HFFc6 (cell line): ENCODE results near the gene TBC1D9. TPM values are rescaled to one million over a fixed set of nuclear protein-coding genes. Genes with fewer than 3 reads are reported as not detected.

Experiments used
- DNase-seq: peaks from one replicate; pipeline ENCODE4 v3.0.0-alpha.2; 2018
- H3K27ac Mint-ChIP-seq: 2 replicates; pipeline ENCODE4 v1.8.0; 2020; ENCODE audit warnings: mild to moderate bottlenecking, mixed read lengths
- H3K27me3 Mint-ChIP-seq: 2 replicates; pipeline ENCODE4 v1.8.0; 2021; ENCODE audit warnings: mild to moderate bottlenecking, moderate library complexity, mixed read lengths; ENCODE audit not compliant: insufficient read depth
- H3K36me3 Mint-ChIP-seq: 2 replicates; pipeline ENCODE4 v1.8.0; 2021; ENCODE audit warnings: low read depth, mixed read lengths
- H3K4me1 Mint-ChIP-seq: 2 replicates; pipeline ENCODE4 v1.8.0; 2020; ENCODE audit warnings: low read depth, mixed read lengths
- H3K4me3 Mint-ChIP-seq: 2 replicates; pipeline ENCODE4 v1.8.0; 2020; ENCODE audit warnings: mild to moderate bottlenecking, moderate library complexity, mixed read lengths
- H3K9me3 Mint-ChIP-seq: 2 replicates; pipeline ENCODE4 v1.8.0; 2020; ENCODE audit warnings: mild to moderate bottlenecking, mixed read lengths
- total RNA-seq, 6 experiments: library from RNA; stranded (reverse); fragmentation: NEBNext Ultra II Directional; extraction: Animal tissue kit (Norgen Biotek cat#: 25700); gene quantifications; 2 replicates in 1 of 6; 3 replicates in 5 of 6; pipeline ENCODE4 v1.2.3, GENCODE V29; 2021
- TF ChIP-seq, protein P1 (sequence below): fragments of 200-600 bp; sonication (generic); IDR thresholded peaks from 2 replicates; pipeline ENCODE4 v1.5.0; 2021; ENCODE audit warnings: antibody characterized with exemption, mild to moderate bottlenecking

TBC1D9 gene
- total RNA-seq, 6 experiments from 2014 or later: 16.3 to 18.8 (median 18.1) TPM

DNA sequence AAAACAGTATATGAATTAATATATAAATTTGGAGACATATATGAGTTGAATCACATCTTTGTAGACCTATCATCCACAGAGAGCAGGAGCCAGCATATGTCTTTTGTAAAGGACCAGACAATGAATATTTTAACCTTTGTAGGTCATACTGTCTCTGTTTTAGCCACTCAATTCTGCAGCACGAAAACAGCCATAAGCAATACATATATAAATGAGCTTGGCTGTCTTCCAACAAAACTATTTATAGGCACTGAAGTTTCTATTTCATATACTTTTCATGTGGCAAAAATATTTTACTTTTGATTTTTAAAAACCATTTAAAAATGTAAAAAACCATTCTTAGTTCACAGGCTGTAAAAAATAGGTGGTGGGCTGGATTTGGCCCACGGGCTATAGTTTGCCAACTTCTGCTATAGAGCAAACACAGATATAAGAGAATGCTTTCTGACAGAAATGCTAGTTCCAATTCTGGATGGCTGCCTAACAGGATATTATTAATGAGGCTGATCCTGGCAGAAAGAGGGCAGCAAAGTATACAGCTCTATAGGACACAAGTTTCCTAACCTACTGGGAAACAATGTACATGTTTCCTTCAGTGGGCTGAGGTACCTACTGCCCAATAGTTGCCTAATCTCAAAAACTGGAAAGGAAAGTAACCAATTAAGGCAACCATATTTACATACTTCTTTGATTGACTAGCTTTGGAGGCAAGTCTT, 129.4 kb downstream of the TBC1D9 start:
- H3K27me3 Mint-ChIP-seq: peaks cover 4% of the 10 kb centered on the region; the same call in 1 of the 2 replicates
- H3K4me3 Mint-ChIP-seq: no peak overlapping the region
- H3K36me3 Mint-ChIP-seq: peaks cover 8% of the 10 kb centered on the region; the same call in 1 of the 2 replicates
- DNase-seq: peak; percentile 19
- peak overlapping the region; percentile 30; the same call in 1 of the 2 replicates for H3K27ac Mint-ChIP-seq
- H3K4me1 Mint-ChIP-seq: no peaks in the 10 kb centered on the region
- TF ChIP-seq, protein P1, sequence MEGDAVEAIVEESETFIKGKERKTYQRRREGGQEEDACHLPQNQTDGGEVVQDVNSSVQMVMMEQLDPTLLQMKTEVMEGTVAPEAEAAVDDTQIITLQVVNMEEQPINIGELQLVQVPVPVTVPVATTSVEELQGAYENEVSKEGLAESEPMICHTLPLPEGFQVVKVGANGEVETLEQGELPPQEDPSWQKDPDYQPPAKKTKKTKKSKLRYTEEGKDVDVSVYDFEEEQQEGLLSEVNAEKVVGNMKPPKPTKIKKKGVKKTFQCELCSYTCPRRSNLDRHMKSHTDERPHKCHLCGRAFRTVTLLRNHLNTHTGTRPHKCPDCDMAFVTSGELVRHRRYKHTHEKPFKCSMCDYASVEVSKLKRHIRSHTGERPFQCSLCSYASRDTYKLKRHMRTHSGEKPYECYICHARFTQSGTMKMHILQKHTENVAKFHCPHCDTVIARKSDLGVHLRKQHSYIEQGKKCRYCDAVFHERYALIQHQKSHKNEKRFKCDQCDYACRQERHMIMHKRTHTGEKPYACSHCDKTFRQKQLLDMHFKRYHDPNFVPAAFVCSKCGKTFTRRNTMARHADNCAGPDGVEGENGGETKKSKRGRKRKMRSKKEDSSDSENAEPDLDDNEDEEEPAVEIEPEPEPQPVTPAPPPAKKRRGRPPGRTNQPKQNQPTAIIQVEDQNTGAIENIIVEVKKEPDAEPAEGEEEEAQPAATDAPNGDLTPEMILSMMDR: peak; percentile 49; the same call in 1 of the 2 replicates
- H3K9me3 Mint-ChIP-seq: no peaks in the 10 kb centered on the region

DNA sequence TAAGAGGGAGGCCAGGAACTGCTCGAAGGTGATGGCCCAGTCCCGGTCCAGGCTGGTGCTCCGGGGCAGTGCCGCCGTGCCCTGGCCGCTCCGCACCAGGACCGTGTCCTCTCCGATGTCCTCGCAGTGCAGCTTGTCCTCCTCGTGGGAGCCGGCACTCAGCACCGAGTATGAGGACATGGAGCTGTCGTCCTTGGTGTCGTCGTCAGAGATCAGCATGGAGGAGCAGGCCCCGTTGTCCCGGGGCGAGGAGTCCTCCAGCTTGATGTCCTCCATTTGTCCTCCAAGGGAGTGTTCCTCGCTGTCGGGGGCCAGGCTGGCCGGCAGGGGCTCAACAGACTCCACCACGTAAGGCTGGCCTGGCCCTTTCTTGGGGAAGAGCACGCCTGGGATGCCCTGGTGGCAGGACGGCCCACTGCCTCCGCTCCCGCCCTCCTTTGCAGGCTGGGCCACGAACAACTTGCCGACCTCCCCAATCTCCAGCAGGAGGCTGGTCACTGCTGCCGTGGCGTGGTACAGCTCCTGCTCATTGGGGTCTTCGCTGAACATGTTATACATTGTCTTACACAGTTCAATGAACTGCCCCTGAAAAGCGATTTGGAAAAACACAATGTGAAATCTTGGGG, 133.7 kb downstream of the TBC1D9 start:
- Mint-ChIP-seq H3K36me3 (peaks cover 8% of the 10 kb centered on the region; the same call in 1 of the 2 replicates), H3K4me3 (no peak overlapping the region), H3K27me3 (peaks cover 4% of the 10 kb centered on the region; the same call in 1 of the 2 replicates), H3K9me3 (no peaks in the 10 kb centered on the region), H3K27ac (no peak overlapping the region), H3K4me1 (no peaks in the 10 kb centered on the region)
- no peak for DNase-seq
- TF ChIP-seq, protein P1: no peak

DNA sequence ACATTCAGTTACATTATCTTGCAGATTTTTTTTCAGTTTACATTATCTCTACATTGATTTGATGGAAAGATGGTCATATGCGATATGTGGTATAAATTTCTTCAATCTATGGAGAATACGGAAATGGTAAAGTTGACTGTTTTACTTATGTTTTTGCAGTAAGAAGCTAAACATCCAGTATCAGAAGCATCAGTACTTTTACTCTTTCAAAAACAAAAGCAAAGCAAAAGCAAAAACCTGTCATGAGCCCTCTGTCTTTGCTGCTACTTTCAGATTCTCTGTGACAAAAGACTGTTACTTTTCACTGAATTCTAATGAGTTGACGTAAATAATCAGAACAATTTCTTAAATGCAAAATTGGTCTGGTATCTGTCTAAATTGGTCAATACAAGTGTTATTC, 135.0 kb downstream of the TBC1D9 start:
- H3K4me1 Mint-ChIP-seq: no peaks in the 10 kb centered on the region
- H3K9me3 Mint-ChIP-seq: no peaks in the 10 kb centered on the region
- H3K36me3 Mint-ChIP-seq: peaks cover 8% of the 10 kb centered on the region; the same call in 1 of the 2 replicates
- no peak overlapping the region for H3K4me3 Mint-ChIP-seq
- H3K27ac Mint-ChIP-seq: no peak overlapping the region
- TF ChIP-seq, protein P1: no peak
- peaks cover 4% of the 10 kb centered on the region; the same call in 1 of the 2 replicates for H3K27me3 Mint-ChIP-seq
- DNase-seq: no peak

DNA sequence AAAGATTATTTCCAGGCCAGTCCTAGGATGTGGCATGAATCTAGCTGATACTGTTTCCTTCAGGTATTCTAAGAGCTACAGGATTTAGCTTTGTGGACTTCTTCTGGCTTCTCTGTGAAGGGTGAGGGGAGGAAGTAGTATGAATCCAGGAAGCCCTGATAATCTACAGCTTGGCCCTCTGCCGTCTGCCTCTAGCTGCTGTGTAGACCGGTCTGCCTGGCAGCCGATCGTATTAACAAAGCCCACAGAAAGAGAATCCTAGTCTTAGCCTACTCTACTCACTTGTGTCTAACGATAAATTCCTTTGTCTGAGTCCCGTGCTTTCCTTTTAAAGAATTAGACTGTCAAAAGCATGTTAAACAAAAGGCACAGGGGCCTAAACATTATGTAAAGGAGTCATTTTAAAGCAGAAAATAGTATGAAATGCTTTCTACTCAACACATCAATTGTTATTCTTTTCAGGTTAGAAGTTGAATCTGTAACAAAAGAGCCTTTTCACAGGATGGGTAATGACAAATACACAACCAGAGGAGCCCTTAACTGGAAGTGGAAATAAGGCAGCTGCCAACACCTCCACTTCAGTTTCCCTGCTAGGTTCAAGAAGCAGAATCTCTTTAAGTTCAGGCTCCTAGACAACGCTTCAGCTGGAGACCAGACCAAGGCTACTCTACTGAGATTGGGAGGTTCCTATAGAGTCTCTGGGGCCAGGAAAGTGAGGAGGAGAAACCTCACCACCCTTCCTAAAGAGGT, 138.5 kb downstream of the TBC1D9 start:
- Mint-ChIP-seq H3K36me3 (no peaks in the 10 kb centered on the region), H3K9me3 (no peaks in the 10 kb centered on the region), H3K4me3 (no peak overlapping the region), H3K27me3 (no peaks in the 10 kb centered on the region; the same call in 1 of the 2 replicates), H3K27ac (no peak overlapping the region), H3K4me1 (no peaks in the 10 kb centered on the region)
- DNase-seq: no peak
- TF ChIP-seq, protein P1: no peak

DNA sequence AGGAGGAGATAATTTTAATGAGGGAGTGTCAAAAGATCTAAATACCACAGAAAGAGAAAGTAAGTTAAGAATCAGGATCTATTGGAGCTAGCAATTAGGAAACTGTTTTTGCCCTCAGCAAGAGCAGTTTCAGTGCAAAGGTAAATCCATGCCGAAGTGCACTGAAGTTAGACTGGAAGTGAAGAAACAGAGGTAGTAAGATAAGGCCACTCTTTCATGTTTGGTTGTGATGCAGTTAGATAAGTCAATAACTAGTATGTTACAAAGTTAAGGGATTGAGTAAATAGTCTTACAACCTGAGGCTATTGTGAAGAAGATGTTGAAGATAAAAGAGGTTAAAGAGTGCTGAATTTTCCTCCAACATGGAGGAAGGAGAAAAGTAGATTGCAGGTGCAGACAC, 140.7 kb downstream of the TBC1D9 start:
- no peak for DNase-seq
- no peaks in the 10 kb centered on the region for H3K36me3 Mint-ChIP-seq
- TF ChIP-seq, protein P1: no peak
- no peaks in the 10 kb centered on the region for H3K4me1 Mint-ChIP-seq
- no peaks in the 10 kb centered on the region; the same call in 1 of the 2 replicates for H3K27me3 Mint-ChIP-seq
- H3K4me3 Mint-ChIP-seq: no peak overlapping the region
- no peaks in the 10 kb centered on the region for H3K9me3 Mint-ChIP-seq
- H3K27ac Mint-ChIP-seq: no peak overlapping the region
